GM18520 (cell line): ENCODE measurements around the gene GPANK1.

Experiments used
- ATAC-seq: cut with Tn5 transposase; IDR thresholded peaks from one replicate; pipeline ENCODE4 v1.9.1; 2021; ENCODE audit not compliant: unreplicated experiment

Gene GPANK1

GRCh38 chr6:31691564-31692108 is 26.8 kb upstream of the GPANK1 start:
- ATAC-seq: no peak

DNA sequence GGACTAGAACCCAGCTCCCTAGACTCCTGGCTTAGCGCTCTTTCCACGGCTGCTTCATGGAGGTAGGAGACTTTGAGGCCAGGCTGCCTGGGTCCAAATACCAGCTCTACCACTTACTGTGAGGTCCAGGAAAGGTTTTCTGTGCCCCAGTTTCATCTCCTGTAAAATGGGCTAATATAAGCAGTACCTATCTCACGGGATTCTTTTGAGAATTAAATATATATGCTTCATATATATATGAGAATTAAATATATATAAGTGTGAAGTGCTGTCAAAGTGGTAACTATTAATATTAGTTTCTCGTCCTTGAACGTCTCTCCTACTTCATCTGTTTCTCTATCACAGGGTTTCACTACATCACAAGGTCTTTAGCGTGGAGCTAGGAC is 26.3 kb upstream of the GPANK1 start:
- no peak for ATAC-seq

DNA sequence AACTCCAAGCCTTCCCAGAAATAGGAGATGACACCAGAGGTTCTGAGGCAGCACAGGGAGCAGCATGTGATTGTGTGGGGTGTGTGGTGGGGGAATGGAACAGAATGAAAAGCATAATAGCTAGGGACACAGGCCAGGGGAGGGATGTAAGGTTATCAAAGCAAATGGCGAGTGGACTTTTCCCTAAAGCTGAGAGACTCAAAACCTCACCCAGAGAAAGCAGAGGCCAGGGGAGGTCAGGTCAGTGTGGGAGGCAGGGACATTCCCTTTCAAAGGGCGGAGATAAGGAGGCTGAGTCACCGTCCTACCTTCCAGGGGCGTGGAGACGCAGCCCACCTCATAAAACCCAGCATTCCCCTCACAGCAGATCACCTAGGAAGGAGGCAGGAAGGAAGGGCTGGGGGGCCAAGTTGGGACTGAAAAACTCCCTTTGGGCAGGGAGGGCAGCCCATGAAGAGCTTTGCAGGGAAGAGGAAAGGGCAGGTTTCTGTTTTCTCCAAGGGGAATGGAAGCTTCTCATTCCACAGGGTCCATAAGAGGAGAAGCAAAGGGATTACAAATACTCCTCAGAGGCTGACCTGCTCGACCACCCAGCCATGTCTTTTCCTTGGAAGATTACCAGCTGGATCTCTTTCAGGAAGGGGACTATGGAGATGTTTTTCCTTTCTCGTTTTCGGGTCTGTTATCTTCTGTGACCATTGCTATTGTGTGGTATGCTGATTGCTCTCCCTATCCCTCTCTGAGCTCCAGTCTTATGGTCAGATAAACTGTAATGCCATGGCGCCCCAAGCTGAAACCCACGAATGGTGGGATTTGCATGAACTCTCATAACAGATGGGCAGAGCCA is 25.7 kb upstream of the GPANK1 start:
- ATAC-seq: no peak

GRCh38 chr6:31689249-31690110 is 24.7 kb upstream of the GPANK1 start:
- no peak for ATAC-seq

- no peak for ATAC-seq
Observed at GRCh38 chr6:31687860-31688693, 23.3 kb upstream of the GPANK1 start.

DNA sequence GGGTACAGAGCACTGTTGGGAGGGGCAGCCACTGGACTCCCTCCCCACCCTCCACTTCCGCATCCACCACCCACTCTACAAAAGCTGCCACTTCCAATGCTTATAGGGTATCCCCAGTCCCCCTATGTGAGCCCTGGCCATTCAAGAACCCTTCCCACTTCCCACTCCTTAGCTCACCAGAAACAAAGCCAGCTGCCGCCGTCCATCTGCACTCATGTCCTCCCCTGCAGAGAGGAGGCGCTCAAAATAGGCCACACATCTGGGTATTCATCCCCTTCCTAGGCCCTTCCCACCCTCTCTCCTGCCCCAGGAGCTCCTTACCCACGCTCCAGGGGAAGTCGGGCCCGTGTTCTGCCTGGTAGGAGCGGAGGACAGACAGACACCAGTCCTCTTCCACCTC is 22.5 kb upstream of the GPANK1 start:
- no peak for ATAC-seq

DNA sequence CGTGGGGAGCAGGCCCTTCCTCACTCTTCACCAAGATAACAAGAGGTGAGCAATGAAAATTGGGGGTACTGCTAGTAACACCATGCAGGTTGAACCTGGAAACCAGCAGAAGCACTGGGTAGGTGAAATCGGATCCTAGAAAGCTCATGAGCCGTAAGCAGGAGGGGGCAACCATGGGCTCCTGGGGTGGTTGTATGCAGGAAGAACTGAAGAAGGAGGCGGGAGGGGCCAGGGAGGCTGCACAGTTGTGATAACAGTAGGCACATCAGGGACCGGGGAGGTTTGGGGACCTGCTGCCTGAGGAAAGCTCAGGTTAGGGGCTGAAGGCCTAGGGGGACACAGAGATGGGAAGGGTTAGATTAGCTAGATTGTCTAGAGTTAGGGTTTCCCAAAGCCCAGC is 21.7 kb upstream of the GPANK1 start:
- no peak for ATAC-seq

DNA sequence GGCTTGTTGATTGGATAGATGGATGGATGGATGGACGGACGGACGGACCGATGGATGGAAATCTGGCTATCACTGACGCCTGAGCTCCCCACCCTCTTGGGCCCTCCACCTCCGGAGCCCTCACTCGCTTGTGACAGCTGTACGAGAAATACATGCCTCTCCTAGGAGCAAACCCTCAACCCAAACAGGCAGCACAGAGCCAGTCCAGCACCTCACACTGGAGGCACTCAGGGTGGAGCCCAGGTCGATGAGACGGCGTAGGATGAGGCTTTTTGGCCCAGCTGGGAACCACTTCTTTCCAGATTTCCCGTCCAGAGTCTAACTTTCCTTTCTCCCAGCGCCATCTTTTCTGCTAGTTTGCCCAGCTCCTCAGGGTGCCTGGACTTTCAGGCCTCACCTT is 18.8 kb upstream of the GPANK1 start:
- no peak for ATAC-seq

DNA sequence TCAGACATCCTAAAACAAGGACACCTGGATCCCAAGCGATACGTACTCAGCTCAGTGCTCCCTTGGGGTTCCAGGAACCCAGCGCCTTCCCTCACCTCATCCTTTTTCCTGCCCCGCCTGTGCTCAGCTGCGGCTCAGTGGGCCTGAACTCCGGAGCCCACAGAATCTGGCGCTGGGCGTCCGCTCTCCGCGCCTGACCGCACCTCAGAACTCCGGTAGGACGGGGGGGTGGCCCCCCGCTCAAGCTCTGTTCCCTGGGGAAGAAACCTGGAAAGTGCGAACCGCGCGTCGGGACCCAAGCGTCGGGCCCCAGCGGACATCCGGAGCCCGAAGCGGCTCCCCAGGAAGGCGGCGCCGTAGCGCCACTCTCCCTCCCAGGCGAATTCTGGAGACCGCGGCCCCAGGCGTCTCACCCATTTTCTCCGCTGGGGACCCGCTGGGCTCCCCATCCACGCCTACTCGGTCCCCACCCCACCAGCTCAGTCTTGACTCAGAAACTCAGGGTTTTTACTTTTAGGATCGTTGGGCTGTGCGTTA is 16.4 kb upstream of the GPANK1 start:
- no peak for ATAC-seq

- ATAC-seq: no peak
Observed at GRCh38 chr6:31680226-31681134, 15.7 kb upstream of the GPANK1 start, which contains the start of gene LY6G5C. Gene LY6G5C (minus strand): TSS chr6:31681067. CDS start chr6:31680373, 694 bp downstream.

DNA sequence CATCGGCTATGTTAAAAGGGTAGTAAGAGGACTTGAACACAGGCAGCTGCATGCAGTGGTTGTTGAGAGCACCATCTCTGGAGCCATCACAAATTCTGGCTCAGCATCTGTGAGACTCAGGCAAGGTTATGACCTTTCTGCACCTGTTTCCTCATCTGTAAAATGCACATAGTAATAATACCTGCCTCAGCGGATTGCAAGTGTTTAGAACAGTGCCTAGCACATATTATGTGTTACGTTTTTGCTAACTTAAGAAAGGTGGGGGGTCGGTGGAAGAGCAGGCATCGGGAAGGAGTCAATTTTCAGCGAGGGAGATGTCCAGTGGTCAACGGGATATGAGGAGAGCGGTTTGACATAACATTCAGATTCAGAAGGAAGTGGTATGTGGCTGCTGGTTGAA is 13.2 kb upstream of the GPANK1 start:
- ATAC-seq: no peak

GRCh38 chr6:31676904-31677303 is 12.1 kb upstream of the GPANK1 start:
- no peak for ATAC-seq

GRCh38 chr6:31676322-31676903 is 11.6 kb upstream of the GPANK1 start:
- no peak for ATAC-seq

- no peak for ATAC-seq
Observed at GRCh38 chr6:31669676-31670075, 4.9 kb upstream of the GPANK1 start, which contains the start of gene LY6G5B. Gene LY6G5B (plus strand): TSS chr6:31669976. CDS start chr6:31670951, 975 bp downstream.

GRCh38 chr6:31666337-31666965 is 1.7 kb upstream of the GPANK1 start:
- no peak for ATAC-seq

DNA sequence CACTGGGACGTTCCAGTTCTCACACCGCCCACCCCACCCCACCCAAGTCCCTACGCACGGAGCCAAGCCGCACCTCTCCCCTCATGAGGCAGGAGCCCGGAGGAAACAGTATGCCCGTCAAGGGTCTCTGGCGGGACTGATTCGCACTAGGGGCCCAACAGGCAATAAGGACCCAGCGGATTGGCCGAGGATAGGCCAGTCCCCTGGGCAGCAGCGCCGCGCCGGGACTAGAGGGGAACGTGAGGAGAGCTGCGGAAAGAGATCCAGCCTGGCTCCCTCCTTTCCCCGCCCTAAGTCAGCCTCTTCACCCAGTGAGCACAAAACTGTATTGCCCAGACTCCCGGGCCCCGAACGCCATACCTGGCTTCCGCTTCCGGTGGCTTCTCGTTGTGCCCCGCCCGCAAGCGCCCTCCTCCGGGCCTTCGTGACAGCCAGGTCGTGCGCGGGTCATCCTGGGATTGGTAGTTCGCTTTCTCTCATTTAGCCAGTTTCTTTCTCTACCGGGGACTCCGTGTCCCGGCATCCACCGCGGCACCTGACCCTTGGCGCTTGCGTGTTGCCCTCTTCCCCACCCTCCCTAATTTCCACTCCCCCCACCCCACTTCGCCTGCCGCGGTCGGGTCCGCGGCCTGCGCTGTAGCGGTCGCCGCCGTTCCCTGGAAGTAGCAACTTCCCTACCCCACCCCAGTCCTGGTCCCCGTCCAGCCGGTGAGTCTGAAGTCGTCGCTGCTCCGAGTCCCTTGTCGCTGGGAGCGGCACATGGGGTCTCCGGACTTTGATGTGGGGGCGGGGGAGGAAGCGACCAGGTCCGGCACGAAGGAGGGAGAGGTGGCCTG is 922 bp upstream of the GPANK1 start, which contains the start of gene CSNK2B:
Gene CSNK2B (plus strand): TSS at position 580 of the 836 bp plus-strand sequence. CDS start 752 bp downstream, outside the sequence.
- peak; percentile 81 for ATAC-seq

DNA sequence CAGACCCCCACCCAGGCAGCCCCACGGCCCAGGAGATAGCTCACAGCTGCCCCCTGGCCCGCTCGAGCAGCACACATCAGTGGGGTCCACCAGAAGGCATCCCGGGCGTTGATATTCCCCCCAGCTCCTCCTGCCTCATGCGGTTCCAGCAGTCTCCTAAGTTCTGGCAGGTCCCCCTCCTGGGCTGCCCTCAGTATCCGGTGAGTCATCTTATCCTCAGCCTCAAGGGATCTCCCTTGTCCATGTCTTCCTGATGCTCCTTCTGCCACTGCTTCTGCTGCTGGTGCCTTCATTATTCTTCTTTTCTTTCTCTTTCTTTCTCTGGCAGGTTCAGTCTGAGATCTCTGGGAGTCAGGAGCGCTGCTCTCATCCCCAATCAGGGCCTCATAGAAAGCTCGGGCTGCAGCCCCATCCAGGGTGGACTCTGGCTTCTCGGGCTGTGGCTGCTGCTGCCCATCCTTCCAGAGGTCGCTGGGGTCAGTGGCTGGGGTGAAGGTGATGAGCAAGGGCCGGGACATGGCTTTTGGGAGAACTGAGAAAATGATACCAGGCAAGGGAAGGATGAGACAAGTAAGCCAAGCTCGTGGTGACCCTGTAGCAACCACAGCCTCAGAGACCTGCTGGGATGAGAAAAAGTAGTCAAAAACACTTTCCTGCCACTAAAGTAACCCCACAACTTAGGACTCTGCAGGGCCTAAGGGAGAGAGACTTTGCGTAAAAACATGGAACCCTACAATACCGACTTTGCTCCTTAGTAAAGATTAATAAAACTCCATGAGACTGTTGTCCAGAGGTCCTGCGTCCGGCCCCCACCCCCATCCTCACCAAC is 622 bp downstream of the GPANK1 start:
- ATAC-seq: no peak
